Body of pancreas (tissue), 4 donors: ENCODE results near the gene FAM117A. TPM values are rescaled to one million over a fixed set of nuclear protein-coding genes. Genes with fewer than 3 reads are reported as not detected.

Experiments used
- ATAC-seq: fragments of 150-250 bp; one replicate; pipeline ENCODE4 v1.9.1; 2016
- DNase-seq, 4 donors: peaks; one replicate each; pipeline ENCODE4 v3.0.0-alpha.2; 2019
- H3K27ac ChIP-seq, 4 donors: fragments of 200-600 bp; sonication (generic); 1 replicate in 3 of 4; 2 replicates in 1 of 4; pipeline versions ENCODE4 v1.5.1 to v1.6.1; 2016 to 2019; ENCODE audit warnings: mild to moderate bottlenecking in 1 of 4, mixed read lengths in 1 of 4, moderate library complexity in 1 of 4
- H3K27me3 ChIP-seq, 2 donors: fragments of 200-600 bp; sonication (generic); one replicate each; pipeline ENCODE4 v1.6.0; 2016; ENCODE audit warnings: mild to moderate bottlenecking in 1 of 2
- H3K36me3 ChIP-seq, 2 donors: fragments of 200-600 bp; sonication (generic); replicated peaks in 1 of 2; 2 replicates each; pipeline ENCODE4 v1.5.1; 2016; ENCODE audit warnings: low read depth in 2 of 2; ENCODE audit not compliant: insufficient read depth in 1 of 2
- H3K4me1 ChIP-seq: fragments of 200-600 bp; sonication (generic); one replicate; pipeline ENCODE4 v1.6.0; 2016
- H3K4me3 ChIP-seq, 2 donors: fragments of 200-600 bp; sonication (generic); 1 replicate in 1 of 2; 2 replicates in 1 of 2; pipeline ENCODE4 v1.5.1; 2016 to 2019
- H3K9me3 ChIP-seq, 3 donors: fragments of 200-600 bp; sonication (generic); 1 replicate in 2 of 3; 2 replicates in 1 of 3; pipeline ENCODE4 v1.5.1; 2016
- POLR2A ChIP-seq, 3 donors: fragments of 450-650 bp; IDR thresholded peaks; one replicate each; pipeline ENCODE4 v1.6.1; 2016; ENCODE audit warnings: antibody characterized with exemption in 3 of 3, mild to moderate bottlenecking in 2 of 3
- WGBS, 2 donors: methylation state at CpG; one replicate each; pipeline ENCODE4 v1.1.5; 2017; 5-methylcytosine and 5-hydroxymethylcytosine counted together
- intact Hi-C: fragments of 100-400 bp; cut with DNase I; formaldehyde crosslinking; loops from one replicate; pipeline ENCODE4 v1.15.1; 2023
- total RNA-seq, 2 donors: library from RNA; depleted of rRNA; stranded (reverse); fragments of >200 nt; gene quantifications; one replicate each; pipeline ENCODE4 v1.1.0, GENCODE V29; 2016
- TF ChIP-seq, protein P1 (sequence below), 7 experiments: fragments of 450-650 bp in 4 of 7; fragments of 200-600 bp in 3 of 7; sonication (generic) in 3 of 7; IDR thresholded peaks; one replicate each; pipeline ENCODE4 v1.5.1; 2016 to 2019; ENCODE audit warnings: antibody characterized with exemption in 7 of 7

Gene FAM117A
- total RNA-seq, 2 donors from 2014 or later, result 4.3 to 11.7 TPM

DNA sequence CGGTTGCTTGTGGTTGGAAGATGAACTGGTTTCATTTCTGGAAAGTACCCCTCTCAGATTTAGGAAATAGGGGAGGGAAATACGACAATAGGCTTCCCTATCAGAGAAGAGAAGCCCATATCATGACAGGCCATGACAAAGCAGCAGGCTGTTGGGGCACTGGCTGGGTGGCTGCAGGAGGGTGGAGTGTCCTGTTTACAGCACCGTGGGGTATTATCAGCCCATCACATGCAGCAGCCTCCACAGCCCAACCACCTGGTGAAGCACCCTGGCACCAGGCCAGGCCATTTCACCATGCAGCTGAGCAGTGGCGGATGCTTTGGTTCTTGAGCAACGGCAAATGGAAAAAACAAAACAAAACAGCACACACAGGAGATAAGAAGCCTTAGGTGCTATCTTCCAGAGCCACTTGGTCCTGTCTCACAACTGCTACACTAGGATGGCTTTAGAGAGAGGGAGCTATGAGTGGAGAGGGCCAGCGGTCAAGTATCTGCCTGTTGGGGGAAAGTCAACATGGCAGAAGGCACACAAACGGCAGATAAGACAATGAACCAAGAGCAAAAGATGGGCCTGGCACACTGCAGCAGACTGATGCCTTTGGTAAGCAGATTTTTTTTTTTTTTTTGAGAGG is 24.2 kb downstream of the FAM117A start:
- ATAC-seq (peak; percentile 68), DNase-seq (peak; percentile 77 to 85 (median 83))
- intact Hi-C loops, result no loop called here
- H3K27me3 ChIP-seq, result no peaks in the 10 kb centered on the region
- peaks cover 41% of the 10 kb centered on the region for H3K4me1 ChIP-seq
- no peaks in the 10 kb centered on the region for H3K36me3 ChIP-seq
- H3K27ac ChIP-seq, result peak overlapping the region in 2 of 4 donors; percentile 1 to 23
- whole genome bisulfite sequencing, 2 donors, result 38 to 50% methylated on average over 7 of the region's 7 CpGs
- H3K9me3 ChIP-seq, result no peaks in the 10 kb centered on the region
- TF ChIP-seq, protein P1, sequence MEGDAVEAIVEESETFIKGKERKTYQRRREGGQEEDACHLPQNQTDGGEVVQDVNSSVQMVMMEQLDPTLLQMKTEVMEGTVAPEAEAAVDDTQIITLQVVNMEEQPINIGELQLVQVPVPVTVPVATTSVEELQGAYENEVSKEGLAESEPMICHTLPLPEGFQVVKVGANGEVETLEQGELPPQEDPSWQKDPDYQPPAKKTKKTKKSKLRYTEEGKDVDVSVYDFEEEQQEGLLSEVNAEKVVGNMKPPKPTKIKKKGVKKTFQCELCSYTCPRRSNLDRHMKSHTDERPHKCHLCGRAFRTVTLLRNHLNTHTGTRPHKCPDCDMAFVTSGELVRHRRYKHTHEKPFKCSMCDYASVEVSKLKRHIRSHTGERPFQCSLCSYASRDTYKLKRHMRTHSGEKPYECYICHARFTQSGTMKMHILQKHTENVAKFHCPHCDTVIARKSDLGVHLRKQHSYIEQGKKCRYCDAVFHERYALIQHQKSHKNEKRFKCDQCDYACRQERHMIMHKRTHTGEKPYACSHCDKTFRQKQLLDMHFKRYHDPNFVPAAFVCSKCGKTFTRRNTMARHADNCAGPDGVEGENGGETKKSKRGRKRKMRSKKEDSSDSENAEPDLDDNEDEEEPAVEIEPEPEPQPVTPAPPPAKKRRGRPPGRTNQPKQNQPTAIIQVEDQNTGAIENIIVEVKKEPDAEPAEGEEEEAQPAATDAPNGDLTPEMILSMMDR (IDR thresholded peaks at IDR 0.05), result no peak
- no peak for TF ChIP-seq POLR2A (IDR thresholded peaks at IDR 0.05)
- no peak overlapping the region for H3K4me3 ChIP-seq

DNA sequence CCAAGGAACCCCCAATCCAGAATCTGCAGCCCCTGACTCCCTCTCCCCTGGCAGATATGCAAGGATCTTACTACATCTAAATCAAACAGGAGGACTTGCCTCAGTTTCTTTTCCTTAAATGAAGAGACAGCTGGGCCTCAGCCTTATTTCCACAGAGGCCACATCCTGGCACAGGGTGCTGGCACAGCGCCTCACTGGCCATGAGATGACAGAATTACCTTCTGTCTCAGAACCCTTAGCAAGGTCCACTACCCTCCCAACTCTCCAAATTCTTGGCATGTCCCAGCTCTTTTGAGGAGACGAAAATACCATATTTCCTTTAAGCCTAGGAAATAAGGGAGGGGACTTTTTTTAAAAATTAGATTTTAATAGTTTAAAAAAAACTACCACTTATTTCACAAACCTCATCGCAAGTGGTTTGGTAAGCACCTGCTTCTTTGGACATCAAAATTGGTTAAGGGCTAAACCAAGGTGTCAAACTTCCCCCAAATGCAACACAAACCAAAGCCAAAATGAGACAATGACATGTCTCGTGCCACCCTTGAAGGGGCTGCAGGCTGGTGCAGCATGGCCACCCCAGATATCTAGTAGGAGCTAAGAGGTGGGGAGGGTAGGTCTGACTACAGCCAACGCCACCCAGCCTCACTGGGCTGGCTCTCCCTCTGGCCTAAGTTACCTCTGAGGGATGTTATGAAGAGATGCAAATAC is 25.3 kb downstream of the FAM117A start:
- intact Hi-C loops, result no loop called here
- Histone ChIP-seq H3K27ac (peak overlapping the region in 2 of 4 donors; percentile 12 to 23), H3K36me3 (no peaks in the 10 kb centered on the region), H3K4me1 (peaks cover 41% of the 10 kb centered on the region), H3K4me3 (no peak overlapping the region), H3K9me3 (no peaks in the 10 kb centered on the region), H3K27me3 (no peaks in the 10 kb centered on the region)
- TF ChIP-seq POLR2A (IDR thresholded peaks at IDR 0.05), result no peak
- TF ChIP-seq, protein P1 (IDR thresholded peaks at IDR 0.05), result no peak
- no peak for ATAC-seq
- 59 to 75% methylated on average over 4 to 5 of the region's 5 CpGs for WGBS, 2 donors
- DNase-seq, result peak in 3 of 4 donors; percentile 16 to 62 (median 28)

DNA sequence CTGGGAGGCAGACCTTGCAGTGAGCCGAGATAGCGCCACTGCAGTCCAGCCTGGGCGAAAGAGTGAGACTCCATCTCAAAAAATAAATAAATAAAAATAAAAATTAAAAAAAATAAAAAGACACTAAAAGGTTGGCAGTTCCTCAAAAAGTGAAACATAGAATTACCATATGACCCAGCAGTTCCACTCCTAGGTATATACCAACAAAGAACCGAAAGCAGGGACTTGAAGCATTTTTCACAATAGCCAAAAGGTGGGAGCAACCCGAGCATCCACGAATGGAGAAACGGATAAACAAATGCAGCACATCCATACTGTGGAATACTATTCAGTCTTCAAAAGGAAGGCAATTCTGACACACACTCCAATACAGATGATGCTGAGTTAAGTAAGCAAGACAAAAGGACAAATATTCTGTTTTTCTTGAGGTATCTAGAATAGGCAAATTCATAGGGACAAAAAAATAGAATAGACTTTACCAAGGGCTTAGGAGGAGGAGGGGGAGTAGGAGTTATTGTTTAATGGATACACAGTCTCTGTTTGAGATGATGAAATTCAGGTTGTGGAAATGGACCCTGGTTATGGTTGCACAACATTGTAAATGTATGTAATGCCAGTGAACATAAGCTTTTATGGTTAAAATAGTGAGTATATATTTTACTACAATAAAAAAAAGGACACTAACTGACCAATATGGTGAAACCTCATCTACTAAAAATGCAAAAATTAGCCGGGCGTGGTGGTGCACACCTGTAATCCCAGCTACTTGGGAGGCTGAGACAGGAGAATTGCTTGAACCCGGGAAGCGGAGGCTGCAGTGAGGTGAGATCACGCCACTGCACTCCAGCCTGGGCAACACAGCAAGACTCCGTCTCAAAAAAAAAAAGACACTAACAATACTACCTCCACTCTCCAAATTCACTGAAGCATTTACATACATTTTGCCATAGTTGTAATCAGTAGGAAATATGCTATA is 29.1 kb downstream of the FAM117A start:
- no peak overlapping the region for H3K4me3 ChIP-seq
- no peaks in the 10 kb centered on the region for H3K36me3 ChIP-seq
- H3K27ac ChIP-seq, result no peak overlapping the region
- no peak for ATAC-seq
- H3K27me3 ChIP-seq, result no peaks in the 10 kb centered on the region
- no peak for DNase-seq
- intact Hi-C loops, result no loop called here
- H3K9me3 ChIP-seq, result no peaks in the 10 kb centered on the region
- H3K4me1 ChIP-seq, result peaks cover 33% of the 10 kb centered on the region
- no peak for TF ChIP-seq POLR2A (IDR thresholded peaks at IDR 0.05)
- TF ChIP-seq, protein P1 (IDR thresholded peaks at IDR 0.05), result no peak
- 85 to 91% methylated on average over 13 of the region's 13 CpGs for WGBS, 2 donors

DNA sequence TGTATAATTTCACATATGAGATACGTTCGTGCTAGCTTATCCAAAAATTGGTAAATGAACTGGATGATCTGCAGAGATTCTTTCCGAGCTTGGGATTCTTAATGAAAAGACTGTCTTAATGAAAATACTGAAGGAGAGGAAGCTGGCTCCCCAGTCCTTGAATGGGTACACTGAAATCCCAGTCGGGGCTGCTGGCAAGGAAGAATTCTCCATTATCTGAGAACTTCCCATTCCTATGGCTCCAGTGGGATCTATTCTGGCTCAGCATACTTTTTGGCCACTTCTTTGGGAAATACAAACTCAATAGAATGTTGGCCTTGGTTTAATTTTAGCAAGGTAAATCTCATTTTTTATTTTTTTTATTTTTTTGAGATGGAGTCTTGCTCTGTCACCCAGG is 32.5 kb downstream of the FAM117A start:
- Histone ChIP-seq H3K27ac (peak overlapping the region in 1 of 4 donors; percentile 80), H3K27me3 (no peaks in the 10 kb centered on the region), H3K4me1 (peaks cover 38% of the 10 kb centered on the region), H3K4me3 (no peak overlapping the region), H3K36me3 (no peaks in the 10 kb centered on the region), H3K9me3 (no peaks in the 10 kb centered on the region)
- DNase-seq, result no peak
- no peak for TF ChIP-seq POLR2A (IDR thresholded peaks at IDR 0.05)
- TF ChIP-seq, protein P1 (IDR thresholded peaks at IDR 0.05), result no peak
- intact Hi-C loops, result no loop called here
- 57 to 67% methylated on average over 4 of the region's 4 CpGs for WGBS, 2 donors
- no peak for ATAC-seq
